Type B pancreatic cell (in vitro differentiated cells): ENCODE data around the gene NAXE. TPM values are rescaled to one million over a fixed set of nuclear protein-coding genes. Genes with fewer than 3 reads are reported as not detected.

ENCODE experiments used
- DNase-seq: peaks from one replicate; pipeline ENCODE4 v3.0.0; 2021; ENCODE audit warnings: mixed read lengths; ENCODE audit not compliant: unreplicated experiment; ENCODE audit errors: extremely low spot score
- H3K27ac Mint-ChIP-seq: 2 replicates; pipeline ENCODE4 v1.8.0; 2021; ENCODE audit warnings: mild to moderate bottlenecking, mixed read lengths
- H3K27me3 Mint-ChIP-seq: 2 replicates; pipeline ENCODE4 v1.8.0; 2021; ENCODE audit warnings: mixed read lengths
- H3K36me3 Mint-ChIP-seq: 2 replicates; pipeline ENCODE4 v1.8.0; 2021; ENCODE audit warnings: mixed read lengths
- H3K4me1 Mint-ChIP-seq: one replicate; pipeline ENCODE4 v1.8.0; 2021; ENCODE audit warnings: mixed read lengths; ENCODE audit not compliant: unreplicated experiment
- H3K4me3 Mint-ChIP-seq: 2 replicates; pipeline ENCODE4 v1.8.0; 2021; ENCODE audit warnings: mild to moderate bottlenecking, mixed read lengths
- H3K9me3 Mint-ChIP-seq: 2 replicates; pipeline ENCODE4 v1.8.0; 2021; ENCODE audit warnings: mixed read lengths
- CTCF ChIP-seq: fragments of 200-600 bp; sonication (generic); conservative IDR thresholded peaks from 2 replicates; pipeline ENCODE4 v1.5.0; 2021; ENCODE audit warnings: antibody characterized with exemption, mild to moderate bottlenecking
- total RNA-seq: library from RNA; stranded (reverse); gene quantifications from 2 replicates; pipeline ENCODE4 v1.2.1, GENCODE V29; 2021; ENCODE audit warnings: low replicate concordance

Gene NAXE
- total RNA-seq, 1 donor from 2014 or later, result 98.4 TPM

- TF ChIP-seq CTCF, result no peak
- Mint-ChIP-seq H3K27ac (no peak overlapping the region), H3K27me3 (no peaks in the 10 kb centered on the region), H3K9me3 (no peaks in the 10 kb centered on the region), H3K4me1 (peaks cover 12% of the 10 kb centered on the region), H3K4me3 (no peak overlapping the region), H3K36me3 (peaks cover 9% of the 10 kb centered on the region)
- no peak for DNase-seq
Measured at GRCh38 chr1:156547982-156548381, 43.6 kb upstream of the NAXE start.

GRCh38 chr1:156549390-156549789 is 42.2 kb upstream of the NAXE start:
- H3K27ac Mint-ChIP-seq, result no peak overlapping the region
- H3K36me3 Mint-ChIP-seq, result peaks cover 10% of the 10 kb centered on the region
- H3K4me1 Mint-ChIP-seq, result peaks cover 4% of the 10 kb centered on the region
- no peak overlapping the region for H3K4me3 Mint-ChIP-seq
- no peaks in the 10 kb centered on the region for H3K27me3 Mint-ChIP-seq
- TF ChIP-seq CTCF, result no peak
- no peaks in the 10 kb centered on the region for H3K9me3 Mint-ChIP-seq
- no peak for DNase-seq

GRCh38 chr1:156549831-156550230 is 41.7 kb upstream of the NAXE start:
- Mint-ChIP-seq H3K27ac (no peak overlapping the region), H3K4me1 (peaks cover 2% of the 10 kb centered on the region), H3K9me3 (no peaks in the 10 kb centered on the region), H3K4me3 (no peak overlapping the region), H3K36me3 (peaks cover 10% of the 10 kb centered on the region), H3K27me3 (no peaks in the 10 kb centered on the region)
- TF ChIP-seq CTCF, result no peak
- no peak for DNase-seq

- no peaks in the 10 kb centered on the region for H3K4me1 Mint-ChIP-seq
- peaks cover 10% of the 10 kb centered on the region for H3K36me3 Mint-ChIP-seq
- H3K27me3 Mint-ChIP-seq, result no peaks in the 10 kb centered on the region
Measured at GRCh38 chr1:156550346-156550745, 41.2 kb upstream of the NAXE start.

GRCh38 chr1:156551066-156551643 is 40.4 kb upstream of the NAXE start:
- H3K27me3 Mint-ChIP-seq, result no peaks in the 10 kb centered on the region
- DNase-seq, result no peak
- no peak overlapping the region for H3K4me3 Mint-ChIP-seq
- no peaks in the 10 kb centered on the region for H3K9me3 Mint-ChIP-seq
- H3K4me1 Mint-ChIP-seq, result no peaks in the 10 kb centered on the region
- peaks cover 10% of the 10 kb centered on the region for H3K36me3 Mint-ChIP-seq
- no peak overlapping the region for H3K27ac Mint-ChIP-seq
- no peak for TF ChIP-seq CTCF

More at GRCh38 chr1:156550346-156550745, 41.2 kb upstream of the NAXE start:
- no peak overlapping the region for H3K4me3 Mint-ChIP-seq
- H3K9me3 Mint-ChIP-seq, result no peaks in the 10 kb centered on the region
- DNase-seq, result no peak
- TF ChIP-seq CTCF, result no peak
- no peak overlapping the region for H3K27ac Mint-ChIP-seq

- DNase-seq, result no peak
- Mint-ChIP-seq H3K27ac (no peak overlapping the region), H3K36me3 (peaks cover 10% of the 10 kb centered on the region), H3K9me3 (no peaks in the 10 kb centered on the region), H3K27me3 (no peaks in the 10 kb centered on the region), H3K4me1 (no peaks in the 10 kb centered on the region), H3K4me3 (no peak overlapping the region)
- TF ChIP-seq CTCF, result no peak
Measured at GRCh38 chr1:156551869-156552268, 39.7 kb upstream of the NAXE start.
